GM21576 (cell line): ENCODE results near the gene UNC5B.

Experiments
- ATAC-seq: cut with Tn5 transposase; IDR thresholded peaks from one replicate; pipeline ENCODE4 v1.9.1; 2021; ENCODE audit warnings: mild to moderate bottlenecking, moderate library complexity; ENCODE audit not compliant: unreplicated experiment

The UNC5B gene

GRCh38 chr10:71222601-71223346 lies 10.4 kb downstream of the UNC5B start:
- no peak for ATAC-seq

- no peak for ATAC-seq
Observed at GRCh38 chr10:71223347-71224058, 11.1 kb downstream of the UNC5B start.

GRCh38 chr10:71225291-71226058 lies 13.1 kb downstream of the UNC5B start:
- no peak for ATAC-seq

GRCh38 chr10:71228875-71229675 lies 16.7 kb downstream of the UNC5B start:
- ATAC-seq = no peak

- no peak for ATAC-seq
Observed at GRCh38 chr10:71229726-71230655, 17.6 kb downstream of the UNC5B start.

DNA sequence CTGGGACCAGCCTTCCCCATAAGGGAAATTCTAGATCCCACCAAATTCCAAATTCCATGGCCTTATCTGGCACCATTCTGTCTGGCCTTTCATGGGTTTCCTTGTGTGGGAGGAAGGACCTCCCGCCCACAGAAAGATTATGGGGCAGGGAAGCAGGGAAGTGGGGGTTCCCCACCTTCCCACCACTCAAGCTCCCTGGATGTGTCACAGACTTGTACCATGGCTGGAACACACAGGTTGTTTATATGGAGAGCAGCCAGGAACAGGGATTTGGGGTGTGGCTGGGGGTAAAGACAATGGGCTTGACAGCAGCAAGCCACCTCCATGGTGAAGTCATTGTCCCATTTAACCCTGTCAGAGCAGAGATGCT lies 18.3 kb downstream of the UNC5B start:
- no peak for ATAC-seq

GRCh38 chr10:71231206-71231605 lies 18.8 kb downstream of the UNC5B start:
- no peak for ATAC-seq

DNA sequence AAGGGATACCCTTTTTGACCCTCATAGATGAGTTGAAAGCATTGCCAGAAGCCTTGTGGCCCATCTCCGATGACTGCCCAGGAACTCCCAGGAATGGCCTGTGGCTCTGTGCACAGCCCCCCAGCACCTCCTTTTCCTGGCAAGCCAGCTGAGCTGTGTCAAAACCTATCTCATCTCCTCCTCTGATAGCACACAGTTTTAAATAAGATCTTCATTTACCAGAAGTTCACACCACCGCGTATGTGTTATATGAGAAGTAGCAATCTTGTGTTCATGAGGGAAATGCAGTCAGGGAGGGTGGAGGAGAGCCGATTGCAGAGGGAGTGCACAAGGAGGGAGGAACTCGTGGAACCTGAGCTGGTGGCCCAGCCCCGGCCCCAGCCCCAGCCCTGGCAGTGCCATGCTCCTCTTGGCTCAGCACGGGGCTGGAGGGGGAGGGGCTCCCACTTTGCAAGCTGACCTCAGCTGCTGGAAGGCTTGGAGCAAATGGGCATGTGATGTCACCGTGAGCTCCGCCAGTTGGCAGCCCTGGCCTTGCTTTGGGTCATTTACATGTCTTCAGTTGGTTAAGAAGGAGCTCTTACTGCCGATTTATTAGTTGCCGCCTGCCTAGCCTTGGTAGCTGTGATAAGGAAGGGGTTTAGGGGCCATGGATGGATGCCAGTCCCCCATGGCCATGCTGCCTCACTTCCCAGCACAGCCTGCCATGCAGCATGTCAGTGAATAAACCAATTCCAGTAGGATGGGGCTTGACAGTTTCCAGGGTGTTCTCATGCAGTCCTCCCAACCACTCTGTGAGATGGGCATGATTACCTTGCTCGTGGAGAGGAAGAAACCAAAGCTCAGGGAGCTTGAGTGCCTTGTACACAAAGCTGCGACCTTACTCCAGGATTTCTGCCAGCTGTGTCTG lies 20.0 kb downstream of the UNC5B start:
- no peak for ATAC-seq

DNA sequence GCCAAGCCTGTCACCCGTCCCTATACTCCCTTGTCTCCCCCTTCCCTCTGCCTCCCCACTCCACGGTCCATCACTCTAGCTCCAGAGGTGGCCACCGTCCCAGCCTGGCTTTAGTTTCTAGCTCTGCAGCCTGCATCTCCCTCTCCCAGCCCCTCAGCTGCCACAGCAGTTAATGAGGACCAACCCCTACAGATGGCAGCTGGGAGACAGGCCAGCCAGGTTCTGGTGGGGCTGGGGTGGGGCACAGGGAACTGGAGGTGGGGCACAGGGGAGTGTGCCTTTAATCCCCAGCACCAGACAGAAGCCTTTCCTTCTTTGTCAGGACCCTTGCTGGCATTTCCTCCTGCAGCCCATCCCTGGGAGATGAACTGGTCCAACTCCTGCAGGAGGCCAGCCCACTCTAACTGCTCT lies 21.1 kb downstream of the UNC5B start:
- ATAC-seq = no peak

GRCh38 chr10:71234004-71234894 lies 21.9 kb downstream of the UNC5B start:
- no peak for ATAC-seq

DNA sequence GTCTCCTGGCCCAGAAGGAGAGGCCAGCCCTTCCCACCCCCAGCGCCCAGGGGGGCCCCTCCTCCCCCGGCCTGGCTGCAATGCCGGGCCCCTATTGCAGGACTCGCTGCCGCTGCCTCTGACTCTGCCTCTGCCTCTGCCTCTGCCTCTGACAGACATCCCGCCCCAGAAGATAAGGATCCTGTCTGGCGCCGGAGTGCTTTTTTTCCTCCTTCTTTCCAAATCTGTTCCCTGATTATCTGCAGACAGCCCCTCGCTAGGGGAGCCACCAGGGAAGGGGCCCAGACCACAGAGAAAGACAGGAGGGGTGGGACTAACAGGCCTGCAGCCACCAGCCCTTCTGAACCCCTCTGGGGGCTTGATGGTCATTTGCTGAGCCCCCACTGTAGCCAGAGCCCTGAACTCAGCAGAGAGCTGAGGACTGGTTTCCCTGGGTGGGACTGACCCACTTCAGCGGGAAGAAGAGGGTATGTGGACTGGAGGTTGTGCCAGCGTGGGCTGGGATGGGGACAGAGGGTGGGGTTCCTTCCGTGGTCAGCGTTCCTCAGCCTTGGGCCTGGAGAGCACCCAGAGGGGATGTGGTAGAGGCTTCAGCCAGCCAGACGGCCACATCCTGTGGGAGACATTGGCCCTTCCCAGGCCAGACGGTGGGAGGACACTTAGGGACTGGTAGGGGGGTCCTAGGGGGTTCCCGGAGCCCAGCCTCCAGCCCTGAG lies 22.8 kb downstream of the UNC5B start:
- ATAC-seq = no peak

DNA sequence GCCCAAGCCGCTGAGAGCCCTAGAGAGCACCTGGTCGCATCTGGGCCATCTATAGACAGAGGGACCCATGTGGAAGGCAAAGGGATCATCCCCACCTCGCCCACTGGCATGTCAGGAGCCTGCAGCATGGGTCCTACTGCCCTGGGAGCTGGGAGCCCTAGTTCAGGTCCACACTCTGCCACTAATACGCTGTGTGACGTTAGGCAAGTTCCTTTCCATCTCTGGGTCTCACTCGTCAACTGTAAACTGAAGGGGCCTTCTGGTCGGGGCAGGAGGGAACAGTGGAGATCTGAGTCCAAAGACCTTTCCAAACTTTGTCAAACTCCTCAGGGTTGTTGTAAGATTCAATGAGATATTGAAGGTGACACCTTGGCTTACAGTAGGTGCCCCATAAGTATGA lies 23.4 kb downstream of the UNC5B start:
- no peak for ATAC-seq

- ATAC-seq = no peak
Observed at GRCh38 chr10:71236286-71236685, 23.9 kb downstream of the UNC5B start.

GRCh38 chr10:71236822-71237682 lies 24.7 kb downstream of the UNC5B start:
- ATAC-seq = no peak

DNA sequence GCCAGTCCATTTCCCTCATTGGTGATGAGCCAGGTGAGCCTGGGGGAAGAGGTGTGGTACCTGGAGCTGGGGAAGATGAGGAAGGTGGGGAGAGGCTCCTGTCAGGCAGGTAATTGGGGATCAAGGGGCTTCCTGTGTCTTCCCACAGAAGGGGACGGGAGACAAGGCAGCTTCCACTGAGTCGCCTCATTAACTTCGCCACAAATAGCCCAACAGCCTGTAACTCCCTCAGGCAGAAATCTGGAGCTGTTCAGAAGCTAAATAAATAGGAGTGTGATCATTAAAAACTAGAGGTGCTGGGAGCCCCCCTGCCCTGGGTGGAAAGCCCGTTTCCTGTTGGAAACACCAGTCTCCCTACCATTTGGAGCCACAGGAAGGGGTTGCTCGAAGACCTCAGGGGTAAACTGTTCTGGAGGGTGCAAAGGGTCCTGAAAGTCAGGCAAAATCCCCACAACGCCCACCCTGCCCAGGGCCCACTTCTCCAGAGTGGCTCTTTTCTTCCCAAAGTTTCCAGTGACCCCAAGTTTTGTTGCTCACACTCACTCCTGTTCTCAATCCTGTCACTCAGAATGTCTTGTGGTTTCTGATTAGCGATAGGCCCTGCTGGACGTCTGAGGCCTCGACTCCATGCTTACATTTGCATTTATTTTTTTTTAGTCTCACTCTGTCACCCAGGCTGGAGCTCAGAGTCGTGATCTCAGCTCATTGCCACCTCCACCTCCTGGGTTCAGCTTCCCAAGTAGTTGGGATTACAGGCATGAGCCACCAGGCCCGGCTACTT lies 25.7 kb downstream of the UNC5B start:
- ATAC-seq = no peak

DNA sequence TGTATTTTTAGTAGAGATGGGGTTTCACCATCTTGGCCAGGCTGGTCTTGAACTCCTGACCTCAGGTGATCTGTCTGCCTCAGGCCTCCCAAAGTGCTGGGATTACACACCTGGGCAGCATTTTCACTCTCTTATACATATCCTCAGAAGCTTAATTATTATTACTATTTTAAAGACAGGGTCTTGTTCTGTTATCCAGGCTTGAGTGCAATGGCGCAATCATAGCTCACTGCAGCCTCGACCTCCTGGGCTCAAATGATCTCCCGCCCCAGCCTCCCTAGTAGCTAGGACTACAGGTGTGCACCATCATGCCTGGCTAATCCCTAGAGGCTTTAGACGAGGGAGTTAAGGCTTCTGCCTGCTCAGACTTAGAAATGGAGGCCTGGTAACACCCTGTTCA lies 26.3 kb downstream of the UNC5B start:
- ATAC-seq = no peak
